ENCODE data around the gene EPSTI1. TPM values are rescaled to one million over a fixed set of nuclear protein-coding genes. Genes with fewer than 3 reads are reported as not detected.

Gene EPSTI1
- total RNA-seq, 1 experiment from 2014 or later, result 1.9 TPM

DNA sequence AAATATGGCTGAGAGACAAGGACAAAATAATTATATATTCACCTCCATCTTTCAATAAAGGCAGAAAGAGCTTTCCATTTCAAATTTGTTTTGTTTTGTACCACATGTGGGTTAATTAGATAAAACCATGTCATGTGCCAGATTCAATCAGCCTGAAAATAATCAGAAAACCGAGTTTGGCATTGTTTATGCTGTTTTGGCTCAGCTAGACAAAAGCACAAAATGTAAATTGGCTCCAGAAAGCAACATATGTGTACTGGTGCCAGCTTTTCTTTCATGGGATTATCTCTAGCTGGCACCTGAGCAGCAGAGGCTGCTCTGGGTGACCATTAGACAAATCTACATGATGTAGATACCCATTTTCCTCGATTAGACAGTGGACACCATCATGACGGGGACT is 22.1 kb upstream of the EPSTI1 start:
- no peak for TF ChIP-seq EZH2 (IDR thresholded peaks at IDR 0.05; ENCODE audit: low read length, unreplicated experiment)
- no peak for TF ChIP-seq EZH2phosphoT487 (IDR thresholded peaks at IDR 0.05; ENCODE audit: borderline replicate concordance, low read length)
- TF ChIP-seq, protein P1, sequence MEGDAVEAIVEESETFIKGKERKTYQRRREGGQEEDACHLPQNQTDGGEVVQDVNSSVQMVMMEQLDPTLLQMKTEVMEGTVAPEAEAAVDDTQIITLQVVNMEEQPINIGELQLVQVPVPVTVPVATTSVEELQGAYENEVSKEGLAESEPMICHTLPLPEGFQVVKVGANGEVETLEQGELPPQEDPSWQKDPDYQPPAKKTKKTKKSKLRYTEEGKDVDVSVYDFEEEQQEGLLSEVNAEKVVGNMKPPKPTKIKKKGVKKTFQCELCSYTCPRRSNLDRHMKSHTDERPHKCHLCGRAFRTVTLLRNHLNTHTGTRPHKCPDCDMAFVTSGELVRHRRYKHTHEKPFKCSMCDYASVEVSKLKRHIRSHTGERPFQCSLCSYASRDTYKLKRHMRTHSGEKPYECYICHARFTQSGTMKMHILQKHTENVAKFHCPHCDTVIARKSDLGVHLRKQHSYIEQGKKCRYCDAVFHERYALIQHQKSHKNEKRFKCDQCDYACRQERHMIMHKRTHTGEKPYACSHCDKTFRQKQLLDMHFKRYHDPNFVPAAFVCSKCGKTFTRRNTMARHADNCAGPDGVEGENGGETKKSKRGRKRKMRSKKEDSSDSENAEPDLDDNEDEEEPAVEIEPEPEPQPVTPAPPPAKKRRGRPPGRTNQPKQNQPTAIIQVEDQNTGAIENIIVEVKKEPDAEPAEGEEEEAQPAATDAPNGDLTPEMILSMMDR (conservative IDR thresholded peaks at IDR 0.05; ENCODE audit: low read depth, low read length), result no peak
- no peak for DNase-seq
- no peak overlapping the region for H3K27ac ChIP-seq (ENCODE audit: low read length)
- ATAC-seq, result no peak
- ChIA-PET CTCF (no interaction called here), POLR2A (ENCODE audit: unreplicated experiment) (interaction anchor here (0.6 kb wide), 1 partner anchor 51 kb away, joined by 6 read pairs; no protein-coding TSS in a partner anchor)
- H3F3A ChIP-seq (ENCODE audit: low read length, unreplicated experiment), result no peaks in the 10 kb centered on the region
- H3K4me1 ChIP-seq (ENCODE audit: insufficient read depth, low read length), result no peaks in the 10 kb centered on the region
- H3K9me3 ChIP-seq (ENCODE audit: low read length), result no peaks in the 10 kb centered on the region
- H3K79me2 ChIP-seq (ENCODE audit: low read length), result no peaks in the 10 kb centered on the region
- H3K36me3 ChIP-seq (ENCODE audit: low read depth, low read length), result no peaks in the 10 kb centered on the region
- H3K9me2 ChIP-seq (replicated peaks; ENCODE audit: low read length), result no peaks in the 10 kb centered on the region
- no peak overlapping the region for H3K4me3 ChIP-seq (ENCODE audit: low read length)
- H2AFZ ChIP-seq (ENCODE audit: low read length), result no peak overlapping the region
- H3K27me3 ChIP-seq (ENCODE audit: low read length), result no peaks in the 10 kb centered on the region
- no peak overlapping the region for H3K4me2 ChIP-seq (ENCODE audit: low read length)
- no peak overlapping the region for H3K9ac ChIP-seq (ENCODE audit: low read length)
- BruUV-seq (replicated peaks), result no TSS peak
- intact Hi-C loops (cut with micrococcal nuclease), result no loop called here
- H4K20me1 ChIP-seq (ENCODE audit: low read length), result no peaks in the 10 kb centered on the region

- H3K4me1 ChIP-seq (ENCODE audit: insufficient read depth, low read length), result peaks cover 27% of the 10 kb centered on the region
- H3K9ac ChIP-seq (ENCODE audit: low read length), result no peak overlapping the region
- ATAC-seq, result no peak
- CTCF ChIA-PET, result no interaction called here
- no peaks in the 10 kb centered on the region for H3F3A ChIP-seq (ENCODE audit: low read length, unreplicated experiment)
- POLR2A ChIA-PET (ENCODE audit: unreplicated experiment), result no interaction called here
- no peaks in the 10 kb centered on the region for H3K79me2 ChIP-seq (ENCODE audit: low read length)
- no peak overlapping the region for H3K27ac ChIP-seq (ENCODE audit: low read length)
- intact Hi-C loops (cut with micrococcal nuclease), result no loop called here
- no peaks in the 10 kb centered on the region for H3K9me3 ChIP-seq (ENCODE audit: low read length)
- H3K4me2 ChIP-seq (ENCODE audit: low read length), result no peak overlapping the region
- H4K20me1 ChIP-seq (ENCODE audit: low read length), result no peaks in the 10 kb centered on the region
- H3K36me3 ChIP-seq (ENCODE audit: low read depth, low read length), result no peaks in the 10 kb centered on the region
- H3K9me2 ChIP-seq (replicated peaks; ENCODE audit: low read length), result no peaks in the 10 kb centered on the region
- H3K27me3 ChIP-seq (ENCODE audit: low read length), result no peaks in the 10 kb centered on the region
- H2AFZ ChIP-seq (ENCODE audit: low read length), result no peak overlapping the region
- no TSS peak for BruUV-seq (replicated peaks)
- no peak for DNase-seq
- H3K4me3 ChIP-seq (ENCODE audit: low read length), result no peak overlapping the region
- TF ChIP-seq, protein P1 (conservative IDR thresholded peaks at IDR 0.05; ENCODE audit: low read depth, low read length), result no peak
- no peak for TF ChIP-seq EZH2 (IDR thresholded peaks at IDR 0.05; ENCODE audit: low read length, unreplicated experiment)
These were observed 17.5 kb upstream of the EPSTI1 start for GRCh38 chr13:43009506-43009905.

DNA sequence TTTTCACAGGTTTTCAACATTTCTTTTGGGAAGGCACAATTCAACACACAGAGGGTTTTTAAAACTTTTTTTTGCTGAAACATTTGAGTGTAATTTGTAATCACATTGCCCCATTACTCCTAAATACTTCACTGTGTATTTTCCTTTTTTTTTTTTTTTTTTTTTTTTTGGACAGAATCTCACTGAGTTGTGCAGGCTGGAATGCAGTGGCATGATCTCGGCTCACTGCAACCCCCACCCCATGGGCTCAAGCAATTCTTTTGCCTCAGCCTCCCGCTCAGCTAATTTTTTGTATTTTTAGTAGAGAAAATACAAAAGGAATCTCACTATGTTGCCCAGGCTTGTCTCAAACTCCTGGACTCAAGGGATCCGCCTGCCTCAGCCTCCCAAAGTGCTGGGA is 16.6 kb upstream of the EPSTI1 start:
- ATAC-seq (no peak), DNase-seq (no peak)
- Histone ChIP-seq H3K79me2 (ENCODE audit: low read length) (no peaks in the 10 kb centered on the region), H3K9me3 (ENCODE audit: low read length) (no peaks in the 10 kb centered on the region), H2AFZ (ENCODE audit: low read length) (no peak overlapping the region), H4K20me1 (ENCODE audit: low read length) (no peaks in the 10 kb centered on the region), H3K4me3 (ENCODE audit: low read length) (no peak overlapping the region), H3K4me1 (ENCODE audit: insufficient read depth, low read length) (peaks cover 27% of the 10 kb centered on the region), H3K4me2 (ENCODE audit: low read length) (no peak overlapping the region), H3F3A (ENCODE audit: low read length, unreplicated experiment) (no peaks in the 10 kb centered on the region), H3K9ac (ENCODE audit: low read length) (no peak overlapping the region), H3K27ac (ENCODE audit: low read length) (no peak overlapping the region), H3K27me3 (ENCODE audit: low read length) (no peaks in the 10 kb centered on the region), H3K9me2 (replicated peaks; ENCODE audit: low read length) (no peaks in the 10 kb centered on the region), H3K36me3 (ENCODE audit: low read depth, low read length) (no peaks in the 10 kb centered on the region)
- POLR2A ChIA-PET (ENCODE audit: unreplicated experiment), result no interaction called here
- intact Hi-C loops (cut with micrococcal nuclease), result no loop called here
- TF ChIP-seq EZH2phosphoT487 (IDR thresholded peaks at IDR 0.05; ENCODE audit: borderline replicate concordance, low read length) (no peak), EZH2 (IDR thresholded peaks at IDR 0.05; ENCODE audit: low read length, unreplicated experiment) (no peak)
- TF ChIP-seq, protein P1 (conservative IDR thresholded peaks at IDR 0.05; ENCODE audit: low read depth, low read length), result no peak
- no TSS peak for BruUV-seq (replicated peaks)
- CTCF ChIA-PET, result no interaction called here

All from PC-3 (cell line).